ENCODE results near the gene ODF2. TPM values are rescaled to one million over a fixed set of nuclear protein-coding genes. Genes with fewer than 3 reads are reported as not detected.

The ODF2 gene
- total and polyA plus RNA-seq, 10 of the 15 experiments (the other 5 are each of a cell fraction or from before 2014, with no cell fraction given): 8.7 to 65.1 (median 38.5) TPM

DNA sequence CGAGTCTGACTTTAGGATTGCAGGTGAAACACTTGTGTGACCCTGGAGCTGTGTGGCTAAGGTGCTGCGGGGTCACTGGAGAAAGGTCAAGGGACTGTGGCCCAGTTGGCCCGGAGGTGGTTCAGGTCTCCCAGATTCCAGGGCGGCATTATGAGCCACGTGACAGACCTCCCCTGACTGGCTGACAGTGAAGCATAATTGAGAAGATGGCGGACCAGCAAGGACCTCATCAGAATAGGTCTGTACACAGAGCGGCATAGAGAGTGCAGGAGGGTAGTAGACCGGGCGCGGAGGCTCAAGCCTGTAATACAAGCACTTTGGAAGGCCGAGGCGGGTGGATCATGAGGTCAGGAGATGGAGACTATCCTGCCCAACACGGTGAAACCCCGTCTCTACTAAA lies 815 bp upstream of the ODF2 start:
- no peaks in the 10 kb centered on the region for H3K9me3 ChIP-seq (replicated peaks; ENCODE audit: control insufficient read depth, insufficient read depth, low read length)
- H3K36me3 ChIP-seq (ENCODE audit: control insufficient read depth in 2 of 2, insufficient read depth in 2 of 2, low read length in 1 of 2): peaks cover 1 to 4% of the 10 kb centered on the region in 2 experiments; a peak in 1 of 4 replicates
- CTCF ChIA-PET: interaction anchor here (0.5 to 1.7 kb wide), 3 partner anchors 16 to 100 kb away, joined by 3 to 8 read pairs (median 4); partner anchors contain the start of gene CERCAM
- POLR2A ChIA-PET: interaction anchor here (0.6 to 1.0 kb wide), 2 partner anchors 49 to 54 kb away, joined by 3 to 6 read pairs; partner anchors contain the start of gene GLE1
- no peak overlapping the region for H3K4me3 ChIP-seq
- no peak overlapping the region for H3K27ac ChIP-seq (ENCODE audit: control insufficient read depth, insufficient read depth)
- RAD21 ChIA-PET (ENCODE audit: unreplicated experiment): interaction anchor here (1.3 kb wide), 1 partner anchor 363 kb away, joined by 3 read pairs; the partner anchor contains the start of gene ENDOG
- H2AFZ ChIP-seq (ENCODE audit: control insufficient read depth, low read depth, low read length): no peak overlapping the region
- H3K9ac ChIP-seq (ENCODE audit: control insufficient read depth, insufficient read depth, low read length): no peak overlapping the region
- DNase-seq (ENCODE audit: low read depth, low spot score) (no peak), FAIRE-seq (no peak), ATAC-seq (no peak)
- peaks cover 12% of the 10 kb centered on the region for H3K79me2 ChIP-seq (ENCODE audit: control insufficient read depth, insufficient read depth, low read length)
- SMC1A ChIA-PET (ENCODE audit: uncharacterized antibody, unreplicated experiment): no interaction called here
- in situ Hi-C loops (cut with MboI) (no loop called here), intact Hi-C loops (cut with micrococcal nuclease; ENCODE audit: unreplicated experiment) (no loop called here)
- no peaks in the 10 kb centered on the region for H4K20me1 ChIP-seq (ENCODE audit: control insufficient read depth, insufficient read depth)
- H3K4me2 ChIP-seq (ENCODE audit: control insufficient read depth, insufficient read depth): no peak overlapping the region
- H3K4me1 ChIP-seq (ENCODE audit: control insufficient read depth, insufficient read depth, low read length): peaks cover 3% of the 10 kb centered on the region; the same call in 1 of the 2 replicates
- H3K27me3 ChIP-seq (replicated peaks in 1 of 2; ENCODE audit: control insufficient read depth in 2 of 2, insufficient read depth in 2 of 2, low read length in 1 of 2): no peaks in the 10 kb centered on the region; a peak in 1 of 4 replicates
- WGBS (ENCODE audit: insufficient coverage, insufficient replicate concordance, low lambda C conversion rate, missing lambda C conversion rate): 77% methylated on average over 14 of the region's 14 CpGs
- no TSS peak for BruUV-seq (replicated peaks)
- no peak for TF ChIP-seq RUNX3 (IDR thresholded peaks at IDR 0.05; ENCODE audit: low read length)
- TF ChIP-seq RCOR1 (conservative IDR thresholded peaks at IDR 0.05; ENCODE audit: low read depth, low read length): no peak
- no peak for TF ChIP-seq IKZF1 (conservative IDR thresholded peaks at IDR 0.05)
- no peak for TF ChIP-seq FOS (IDR thresholded peaks at IDR 0.05; ENCODE audit: borderline replicate concordance, extremely low read depth, insufficient read length)
- no peak for TF ChIP-seq ZBED1 (IDR thresholded peaks at IDR 0.05; ENCODE audit: borderline replicate concordance)
- TF ChIP-seq, protein P1, sequence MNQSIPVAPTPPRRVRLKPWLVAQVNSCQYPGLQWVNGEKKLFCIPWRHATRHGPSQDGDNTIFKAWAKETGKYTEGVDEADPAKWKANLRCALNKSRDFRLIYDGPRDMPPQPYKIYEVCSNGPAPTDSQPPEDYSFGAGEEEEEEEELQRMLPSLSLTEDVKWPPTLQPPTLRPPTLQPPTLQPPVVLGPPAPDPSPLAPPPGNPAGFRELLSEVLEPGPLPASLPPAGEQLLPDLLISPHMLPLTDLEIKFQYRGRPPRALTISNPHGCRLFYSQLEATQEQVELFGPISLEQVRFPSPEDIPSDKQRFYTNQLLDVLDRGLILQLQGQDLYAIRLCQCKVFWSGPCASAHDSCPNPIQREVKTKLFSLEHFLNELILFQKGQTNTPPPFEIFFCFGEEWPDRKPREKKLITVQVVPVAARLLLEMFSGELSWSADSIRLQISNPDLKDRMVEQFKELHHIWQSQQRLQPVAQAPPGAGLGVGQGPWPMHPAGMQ (IDR thresholded peaks at IDR 0.05; ENCODE audit: borderline replicate concordance): no peak
- TF ChIP-seq, protein P2, sequence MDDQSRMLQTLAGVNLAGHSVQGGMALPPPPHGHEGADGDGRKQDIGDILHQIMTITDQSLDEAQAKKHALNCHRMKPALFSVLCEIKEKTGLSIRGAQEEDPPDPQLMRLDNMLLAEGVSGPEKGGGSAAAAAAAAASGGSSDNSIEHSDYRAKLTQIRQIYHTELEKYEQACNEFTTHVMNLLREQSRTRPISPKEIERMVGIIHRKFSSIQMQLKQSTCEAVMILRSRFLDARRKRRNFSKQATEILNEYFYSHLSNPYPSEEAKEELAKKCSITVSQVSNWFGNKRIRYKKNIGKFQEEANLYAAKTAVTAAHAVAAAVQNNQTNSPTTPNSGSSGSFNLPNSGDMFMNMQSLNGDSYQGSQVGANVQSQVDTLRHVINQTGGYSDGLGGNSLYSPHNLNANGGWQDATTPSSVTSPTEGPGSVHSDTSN (IDR thresholded peaks at IDR 0.05; ENCODE audit: insufficient replicate concordance, low read depth, low read length): no peak
- TF ChIP-seq, protein P3, sequence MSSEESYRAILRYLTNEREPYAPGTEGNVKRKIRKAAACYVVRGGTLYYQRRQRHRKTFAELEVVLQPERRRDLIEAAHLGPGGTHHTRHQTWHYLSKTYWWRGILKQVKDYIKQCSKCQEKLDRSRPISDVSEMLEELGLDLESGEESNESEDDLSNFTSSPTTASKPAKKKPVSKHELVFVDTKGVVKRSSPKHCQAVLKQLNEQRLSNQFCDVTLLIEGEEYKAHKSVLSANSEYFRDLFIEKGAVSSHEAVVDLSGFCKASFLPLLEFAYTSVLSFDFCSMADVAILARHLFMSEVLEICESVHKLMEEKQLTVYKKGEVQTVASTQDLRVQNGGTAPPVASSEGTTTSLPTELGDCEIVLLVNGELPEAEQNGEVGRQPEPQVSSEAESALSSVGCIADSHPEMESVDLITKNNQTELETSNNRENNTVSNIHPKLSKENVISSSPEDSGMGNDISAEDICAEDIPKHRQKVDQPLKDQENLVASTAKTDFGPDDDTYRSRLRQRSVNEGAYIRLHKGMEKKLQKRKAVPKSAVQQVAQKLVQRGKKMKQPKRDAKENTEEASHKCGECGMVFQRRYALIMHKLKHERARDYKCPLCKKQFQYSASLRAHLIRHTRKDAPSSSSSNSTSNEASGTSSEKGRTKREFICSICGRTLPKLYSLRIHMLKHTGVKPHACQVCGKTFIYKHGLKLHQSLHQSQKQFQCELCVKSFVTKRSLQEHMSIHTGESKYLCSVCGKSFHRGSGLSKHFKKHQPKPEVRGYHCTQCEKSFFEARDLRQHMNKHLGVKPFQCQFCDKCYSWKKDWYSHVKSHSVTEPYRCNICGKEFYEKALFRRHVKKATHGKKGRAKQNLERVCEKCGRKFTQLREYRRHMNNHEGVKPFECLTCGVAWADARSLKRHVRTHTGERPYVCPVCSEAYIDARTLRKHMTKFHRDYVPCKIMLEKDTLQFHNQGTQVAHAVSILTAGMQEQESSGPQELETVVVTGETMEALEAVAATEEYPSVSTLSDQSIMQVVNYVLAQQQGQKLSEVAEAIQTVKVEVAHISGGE (CRISPR knock-in tag; IDR thresholded peaks at IDR 0.05): no peak
- TF ChIP-seq, protein P4, sequence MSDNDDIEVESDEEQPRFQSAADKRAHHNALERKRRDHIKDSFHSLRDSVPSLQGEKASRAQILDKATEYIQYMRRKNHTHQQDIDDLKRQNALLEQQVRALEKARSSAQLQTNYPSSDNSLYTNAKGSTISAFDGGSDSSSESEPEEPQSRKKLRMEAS (IDR thresholded peaks at IDR 0.05; ENCODE audit: low read depth, low read length): no peak
- TF ChIP-seq, protein P5, sequence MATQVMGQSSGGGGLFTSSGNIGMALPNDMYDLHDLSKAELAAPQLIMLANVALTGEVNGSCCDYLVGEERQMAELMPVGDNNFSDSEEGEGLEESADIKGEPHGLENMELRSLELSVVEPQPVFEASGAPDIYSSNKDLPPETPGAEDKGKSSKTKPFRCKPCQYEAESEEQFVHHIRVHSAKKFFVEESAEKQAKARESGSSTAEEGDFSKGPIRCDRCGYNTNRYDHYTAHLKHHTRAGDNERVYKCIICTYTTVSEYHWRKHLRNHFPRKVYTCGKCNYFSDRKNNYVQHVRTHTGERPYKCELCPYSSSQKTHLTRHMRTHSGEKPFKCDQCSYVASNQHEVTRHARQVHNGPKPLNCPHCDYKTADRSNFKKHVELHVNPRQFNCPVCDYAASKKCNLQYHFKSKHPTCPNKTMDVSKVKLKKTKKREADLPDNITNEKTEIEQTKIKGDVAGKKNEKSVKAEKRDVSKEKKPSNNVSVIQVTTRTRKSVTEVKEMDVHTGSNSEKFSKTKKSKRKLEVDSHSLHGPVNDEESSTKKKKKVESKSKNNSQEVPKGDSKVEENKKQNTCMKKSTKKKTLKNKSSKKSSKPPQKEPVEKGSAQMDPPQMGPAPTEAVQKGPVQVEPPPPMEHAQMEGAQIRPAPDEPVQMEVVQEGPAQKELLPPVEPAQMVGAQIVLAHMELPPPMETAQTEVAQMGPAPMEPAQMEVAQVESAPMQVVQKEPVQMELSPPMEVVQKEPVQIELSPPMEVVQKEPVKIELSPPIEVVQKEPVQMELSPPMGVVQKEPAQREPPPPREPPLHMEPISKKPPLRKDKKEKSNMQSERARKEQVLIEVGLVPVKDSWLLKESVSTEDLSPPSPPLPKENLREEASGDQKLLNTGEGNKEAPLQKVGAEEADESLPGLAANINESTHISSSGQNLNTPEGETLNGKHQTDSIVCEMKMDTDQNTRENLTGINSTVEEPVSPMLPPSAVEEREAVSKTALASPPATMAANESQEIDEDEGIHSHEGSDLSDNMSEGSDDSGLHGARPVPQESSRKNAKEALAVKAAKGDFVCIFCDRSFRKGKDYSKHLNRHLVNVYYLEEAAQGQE (IDR thresholded peaks at IDR 0.05; ENCODE audit: low read depth, low read length): no peak
- TF ChIP-seq SRF (IDR thresholded peaks at IDR 0.05; ENCODE audit: low read depth in 2 of 2, low read length in 2 of 2): no peak
- TF ChIP-seq CBX3 (IDR thresholded peaks at IDR 0.05; ENCODE audit: borderline replicate concordance, low read depth): no peak
